Heart right ventricle (tissue), 16 donors: ENCODE measurements around the gene MBNL3. TPM values are rescaled to one million over a fixed set of nuclear protein-coding genes. Genes with fewer than 3 reads are reported as not detected.

Experiments
- ATAC-seq, 8 donors: fragments of 200-7000 bp; cut with Tn5 transposase; one replicate each; pipeline ENCODE4 v1.9.1; 2020; ENCODE audit warnings: mild to moderate bottlenecking in 8 of 8, moderate library complexity in 8 of 8, moderate number of reproducible peaks in 1 of 8
- DNase-seq, 2 donors: peaks; one replicate each; pipeline ENCODE4 v3.0.0-alpha.2; 2020
- H3K27ac ChIP-seq, 10 donors: fragments of 200-600 bp; sonication (generic) in 2 of 10; one replicate each; pipeline versions ENCODE4 v1.5.0 to v1.8.0; 2020 to 2022; ENCODE audit warnings: mild to moderate bottlenecking in 3 of 10
- H3K27me3 ChIP-seq, 7 donors: fragments of 200-600 bp; one replicate each; pipeline ENCODE4 v1.8.0; 2021 to 2022; ENCODE audit warnings: mild to moderate bottlenecking in 2 of 7
- H3K36me3 ChIP-seq, 9 donors: fragments of 200-600 bp; sonication (generic) in 1 of 9; one replicate each; pipeline versions ENCODE4 v1.5.0 to v1.8.0; 2020 to 2022; ENCODE audit warnings: mild to moderate bottlenecking in 2 of 9
- H3K4me1 ChIP-seq, 9 donors: fragments of 200-600 bp; sonication (generic) in 1 of 9; one replicate each; pipeline versions ENCODE4 v1.5.0 to v1.8.0; 2020 to 2022; ENCODE audit warnings: mild to moderate bottlenecking in 4 of 9
- H3K4me3 ChIP-seq, 10 donors: fragments of 200-600 bp; sonication (generic) in 2 of 10; one replicate each; pipeline versions ENCODE4 v1.5.0 to v1.8.0; 2020 to 2022; ENCODE audit warnings: mild to moderate bottlenecking in 7 of 10, moderate library complexity in 2 of 10
- H3K9me3 ChIP-seq, 11 donors: fragments of 200-600 bp in 10 of 11; sonication (generic) in 2 of 11; one replicate each; pipeline versions ENCODE4 v1.5.0 to v1.8.0; 2013 to 2022; ENCODE audit warnings: mild to moderate bottlenecking in 2 of 11, control low read depth in 1 of 11, moderate library complexity in 1 of 11
- CTCF ChIP-seq, 9 donors: fragments of 200-600 bp; sonication (generic) in 2 of 9; IDR thresholded peaks; one replicate each; pipeline versions ENCODE4 v1.5.0 to v1.8.0; 2021 to 2022; ENCODE audit warnings: antibody characterized with exemption in 9 of 9, mild to moderate bottlenecking in 5 of 9, moderate library complexity in 1 of 9
- WGBS, 2 donors: extraction: QIAGEN DNeasy Blood & Tissue Kit; methylation state at CpG; one replicate each; pipeline ENCODE4 v1.1.7; 2013; ENCODE audit warnings: inconsistent platforms in 1 of 2; 5-methylcytosine and 5-hydroxymethylcytosine counted together
- intact Hi-C, 10 donors: fragments of 100-400 bp; cut with DNase I; formaldehyde crosslinking; loops; one replicate each; pipeline versions ENCODE4 v1.11.1 to v1.14.2; 2022
- polyA plus RNA-seq, 2 donors: library from polyadenylated mRNA; stranded (reverse); fragments of 200-250 nt; gene quantifications; one replicate each; pipeline ENCODE4 v1.2.3, GENCODE V29; 2013
- total RNA-seq, 10 donors: library from RNA; stranded (reverse); fragmentation: NEBNext Ultra II Directional in 3 of 10; extraction: Animal tissue kit (Norgen Biotek cat#: 25700) in 3 of 10; gene quantifications; one replicate each; pipeline versions ENCODE4 v1.2.1 to v1.2.4, GENCODE V29; 2021 to 2023
- donor health status: Arrhythmogenic right ventricular cardiomyopathy.
- donor health status: ischemic (EF 13 %, LVEDD 7.1; RV severe dilation, severe dysfunction).
- donor health status: healthy with polysubstance abuse.
- donor health status: DM: no; HTN: yes; CAD: no.
- donor health status: DM: no; HTN: no; CAD: no.
- donor health status: ischemic (EF 25% LVEDD 6.9; RV normal size, moderate dysfunction).
- donor health status: ischemic (EF 25% LVEDD 5.7; RV mildly dilated, moderate dysfunction).
- donor health status: healthy.
- donor health status: DM: yes; HTN: yes; CAD: no.
- donor health status: Ischemic cardiomyopathy.
- donor health status: ischemic (EF 35%, LVEDD 5.7; RV mildly dilated, moderate dysfunction).
- donor health status: nonischemic (EF 11% LVEDD 7.7; RV severe dilation, severe dysfunction).
- donor health status: DM: yes; HTN: yes; CAD: no.
- donor health status: PGD.
- donor health status: ischemic (EF 29% LVEDD 5.4; RV normal size, mild dysfunction).
- donor health status: nonischemic (EF 23%, LVEDD 6.1; RV moderate dilation, normal function).

Gene MBNL3
- total and polyA plus RNA-seq, 12 donors = 0.51 to 41.9 (median 5.6) TPM

DNA sequence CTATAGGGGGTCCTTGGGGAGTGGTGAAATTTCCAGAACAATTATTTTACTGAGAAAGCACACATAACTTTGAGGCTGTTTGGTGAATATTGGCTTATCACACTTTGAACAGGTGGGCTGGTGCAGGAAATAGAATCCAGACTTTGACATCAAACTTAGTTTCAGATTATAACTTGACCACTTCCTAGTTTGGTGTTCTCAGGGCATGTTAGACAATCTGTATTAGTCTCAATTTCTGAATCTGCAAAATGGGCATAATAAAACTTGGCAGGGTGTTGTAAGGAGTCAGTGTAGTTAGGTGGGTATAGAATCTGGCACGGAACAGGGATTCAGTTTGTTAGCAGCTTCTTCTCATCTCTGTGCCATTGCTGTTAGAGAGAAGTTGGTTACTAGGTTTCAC is 43.3 kb upstream of the MBNL3 start:
- Histone ChIP-seq H3K27ac (no peak overlapping the region), H3K9me3 (no peaks in the 10 kb centered on the region), H3K4me1 (no peaks in the 10 kb centered on the region), H3K4me3 (no peak overlapping the region), H3K36me3 (no peaks in the 10 kb centered on the region), H3K27me3 (peaks cover 0 to 50% (median 0%) of the 10 kb centered on the region in 7 donors)
- 94 to 100% methylated on average over 1 of the region's 1 CpG for whole genome bisulfite sequencing, 2 donors
- intact Hi-C loops = no loop called here
- no peak for TF ChIP-seq CTCF (IDR thresholded peaks at IDR 0.05)
- ATAC-seq = no peak
- DNase-seq = no peak

GRCh38 chrX:132520792-132521191 is 32.0 kb upstream of the MBNL3 start:
- 62 to 72% methylated on average over 1 of the region's 1 CpG for WGBS, 2 donors
- no peak for TF ChIP-seq CTCF (IDR thresholded peaks at IDR 0.05)
- intact Hi-C loops = no loop called here
- H3K4me1 ChIP-seq = no peaks in the 10 kb centered on the region
- H3K27ac ChIP-seq = no peak overlapping the region
- no peak for ATAC-seq
- H3K9me3 ChIP-seq = no peaks in the 10 kb centered on the region
- H3K36me3 ChIP-seq = no peaks in the 10 kb centered on the region
- H3K27me3 ChIP-seq = peaks cover 0 to 49% (median 0%) of the 10 kb centered on the region in 7 donors
- no peak for DNase-seq
- H3K4me3 ChIP-seq = no peak overlapping the region

DNA sequence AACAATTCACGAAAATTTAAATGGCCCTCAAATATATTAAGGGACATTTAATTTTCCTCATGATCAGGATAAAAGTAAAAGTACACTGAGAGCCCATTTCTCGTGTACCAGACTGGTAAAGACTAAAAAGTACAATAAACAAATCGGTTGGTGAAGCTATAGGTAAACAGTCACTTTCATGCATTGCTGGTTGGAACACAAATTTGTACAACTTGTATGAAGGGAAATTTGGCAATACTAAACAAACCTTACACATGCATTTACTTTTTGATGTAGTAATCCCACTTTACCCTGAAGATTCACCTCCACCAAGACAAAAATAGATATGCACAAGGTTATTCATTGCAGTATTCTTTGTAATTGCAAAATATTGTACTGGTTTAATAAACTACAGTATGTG is 31.4 kb upstream of the MBNL3 start:
- DNase-seq (no peak), ATAC-seq (no peak)
- WGBS, 2 donors = 87 to 97% methylated on average over 3 of the region's 3 CpGs
- no peak for TF ChIP-seq CTCF (IDR thresholded peaks at IDR 0.05)
- Histone ChIP-seq H3K36me3 (no peaks in the 10 kb centered on the region), H3K27me3 (peaks cover 0 to 44% (median 0%) of the 10 kb centered on the region in 7 donors), H3K9me3 (no peaks in the 10 kb centered on the region), H3K4me1 (no peaks in the 10 kb centered on the region), H3K4me3 (no peak overlapping the region), H3K27ac (no peak overlapping the region)
- intact Hi-C loops = no loop called here

- ATAC-seq (no peak), DNase-seq (no peak)
- no peak overlapping the region for H3K4me3 ChIP-seq
- no peaks in the 10 kb centered on the region for H3K36me3 ChIP-seq
- no peak overlapping the region for H3K27ac ChIP-seq
- intact Hi-C loops = no loop called here
- no peaks in the 10 kb centered on the region for H3K9me3 ChIP-seq
- 63 to 70% methylated on average over 1 of the region's 1 CpG for whole genome bisulfite sequencing, 2 donors
- no peaks in the 10 kb centered on the region for H3K4me1 ChIP-seq
- peaks cover 0 to 38% (median 0%) of the 10 kb centered on the region in 7 donors for H3K27me3 ChIP-seq
- TF ChIP-seq CTCF (IDR thresholded peaks at IDR 0.05) = no peak
Measured at GRCh38 chrX:132518401-132518800, 29.6 kb upstream of the MBNL3 start.
